NCI-H2029 treated with DMSO at 0.1 percent for 48 hours (cell line): ENCODE data around the gene IGF2BP1.
"Not testable (repeated sequence)": the region's sequence is repeated elsewhere in the genome, so short reads cannot be mapped to it uniquely, and the experiment has no call there.

Source experiments
- DNase-seq: peaks from one replicate; lab custom pipeline; 2025; lab: John Stamatoyannopoulos, UW

Gene IGF2BP1

GRCh38 chr17:49101054-49101534, 103.9 kb downstream of the IGF2BP1 start:
- no peak for DNase-seq

GRCh38 chr17:49103360-49103759, 106.2 kb downstream of the IGF2BP1 start:
- DNase-seq: not testable (repeated sequence)

GRCh38 chr17:49104511-49105074, 107.4 kb downstream of the IGF2BP1 start:
- DNase-seq: no peak
